ENCODE data around the gene CEBPB.

DNA sequence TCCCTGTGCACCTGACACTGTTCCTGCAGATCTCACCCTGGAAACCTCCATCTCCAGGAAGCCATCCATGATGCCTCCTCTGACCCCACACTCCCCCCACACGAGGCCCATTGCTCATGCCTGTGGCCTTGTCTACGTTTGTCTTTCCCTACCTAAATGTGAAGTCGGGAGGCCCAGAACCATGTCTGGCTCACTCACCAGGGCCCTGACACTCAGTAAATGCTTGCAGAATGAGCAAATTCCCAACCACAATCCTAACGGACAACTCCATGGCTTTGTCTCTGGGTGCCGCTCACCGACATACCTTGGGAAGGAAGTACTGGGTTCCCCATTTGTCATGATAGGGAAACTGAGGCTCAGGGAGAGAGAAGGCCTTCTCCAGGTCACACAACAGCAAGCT is 44.4 kb upstream of the CEBPB start:
- no peak for TF ChIP-seq EZH2 (IDR thresholded peaks at IDR 0.05; ENCODE audit: insufficient read depth, low read length)
- TF ChIP-seq, protein P1, sequence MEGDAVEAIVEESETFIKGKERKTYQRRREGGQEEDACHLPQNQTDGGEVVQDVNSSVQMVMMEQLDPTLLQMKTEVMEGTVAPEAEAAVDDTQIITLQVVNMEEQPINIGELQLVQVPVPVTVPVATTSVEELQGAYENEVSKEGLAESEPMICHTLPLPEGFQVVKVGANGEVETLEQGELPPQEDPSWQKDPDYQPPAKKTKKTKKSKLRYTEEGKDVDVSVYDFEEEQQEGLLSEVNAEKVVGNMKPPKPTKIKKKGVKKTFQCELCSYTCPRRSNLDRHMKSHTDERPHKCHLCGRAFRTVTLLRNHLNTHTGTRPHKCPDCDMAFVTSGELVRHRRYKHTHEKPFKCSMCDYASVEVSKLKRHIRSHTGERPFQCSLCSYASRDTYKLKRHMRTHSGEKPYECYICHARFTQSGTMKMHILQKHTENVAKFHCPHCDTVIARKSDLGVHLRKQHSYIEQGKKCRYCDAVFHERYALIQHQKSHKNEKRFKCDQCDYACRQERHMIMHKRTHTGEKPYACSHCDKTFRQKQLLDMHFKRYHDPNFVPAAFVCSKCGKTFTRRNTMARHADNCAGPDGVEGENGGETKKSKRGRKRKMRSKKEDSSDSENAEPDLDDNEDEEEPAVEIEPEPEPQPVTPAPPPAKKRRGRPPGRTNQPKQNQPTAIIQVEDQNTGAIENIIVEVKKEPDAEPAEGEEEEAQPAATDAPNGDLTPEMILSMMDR (IDR thresholded peaks at IDR 0.05; ENCODE audit: insufficient read depth, low read depth, low read length): no peak

Data from astrocyte (in vitro differentiated cells and primary cell).